Upper lobe of right lung (tissue), 1 donor: ENCODE measurements around the gene RAP1GAP2. TPM values are rescaled to one million over a fixed set of nuclear protein-coding genes. Genes with fewer than 3 reads are reported as not detected.

Experiments
- ATAC-seq: fragments of 200-7000 bp; cut with Tn5 transposase; one replicate; pipeline ENCODE4 v1.9.1; 2020; ENCODE audit warnings: mild to moderate bottlenecking, moderate library complexity
- DNase-seq: peaks from one replicate; pipeline ENCODE4 v3.0.0-alpha.2; 2020
- H3K27ac ChIP-seq: fragments of 200-600 bp; one replicate; pipeline ENCODE4 v1.8.0; 2022
- H3K27me3 ChIP-seq: fragments of 200-600 bp; one replicate; pipeline ENCODE4 v1.8.0; 2022; ENCODE audit warnings: mild to moderate bottlenecking
- H3K36me3 ChIP-seq: fragments of 200-600 bp; one replicate; pipeline ENCODE4 v1.8.0; 2022
- H3K4me1 ChIP-seq: fragments of 200-600 bp; one replicate; pipeline ENCODE4 v1.8.0; 2022
- H3K4me3 ChIP-seq: fragments of 200-600 bp; one replicate; pipeline ENCODE4 v1.8.0; 2022; ENCODE audit warnings: mild to moderate bottlenecking
- H3K9me3 ChIP-seq: fragments of 200-600 bp; one replicate; pipeline ENCODE4 v1.8.0; 2022
- intact Hi-C: fragments of 100-400 bp; cut with DNase I; formaldehyde crosslinking; loops from one replicate; pipeline ENCODE4 v1.11.0; 2022
- total RNA-seq: library from RNA; stranded (reverse); fragmentation: NEBNext Ultra II Directional; extraction: Animal tissue kit (Norgen Biotek cat#: 25700); gene quantifications from one replicate; pipeline ENCODE4 v1.2.1, GENCODE V29; 2021
- TF ChIP-seq, protein P1 (sequence below): fragments of 200-600 bp; IDR thresholded peaks from one replicate; pipeline ENCODE4 v1.8.0; 2022; ENCODE audit warnings: antibody characterized with exemption
- donor health status: DM: no; HTN: yes; CAD: no; lungs with severe emphysema.

The RAP1GAP2 gene
- total RNA-seq, 1 donor from 2014 or later = 16.1 TPM

DNA sequence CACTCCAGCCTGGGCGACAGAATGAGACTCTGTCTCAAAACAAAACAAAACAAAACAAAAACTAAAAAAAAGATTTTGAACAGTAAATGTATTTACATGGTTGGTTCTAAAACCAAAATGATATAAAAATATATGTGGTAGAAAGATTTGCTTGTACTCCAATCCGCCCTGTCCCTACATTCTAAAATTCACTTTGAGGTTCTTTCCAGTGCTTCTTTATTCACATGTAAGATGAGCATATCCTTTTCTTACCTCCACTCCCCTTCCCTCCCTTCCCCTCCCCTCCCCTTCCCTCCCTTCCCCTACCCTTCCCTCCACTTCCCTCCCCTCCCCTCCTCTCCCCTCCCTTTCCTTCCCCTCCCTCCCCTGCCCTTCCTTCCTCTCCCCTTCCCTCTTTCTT is 34.4 kb downstream of the RAP1GAP2 start:
- H3K4me1 ChIP-seq = no peaks in the 10 kb centered on the region
- intact Hi-C loops = no loop called here
- no peak overlapping the region for H3K27ac ChIP-seq
- H3K36me3 ChIP-seq = no peaks in the 10 kb centered on the region
- H3K4me3 ChIP-seq = no peak overlapping the region
- DNase-seq = no peak
- H3K27me3 ChIP-seq = peaks cover 9% of the 10 kb centered on the region
- no peaks in the 10 kb centered on the region for H3K9me3 ChIP-seq
- no peak for ATAC-seq
- TF ChIP-seq, protein P1, sequence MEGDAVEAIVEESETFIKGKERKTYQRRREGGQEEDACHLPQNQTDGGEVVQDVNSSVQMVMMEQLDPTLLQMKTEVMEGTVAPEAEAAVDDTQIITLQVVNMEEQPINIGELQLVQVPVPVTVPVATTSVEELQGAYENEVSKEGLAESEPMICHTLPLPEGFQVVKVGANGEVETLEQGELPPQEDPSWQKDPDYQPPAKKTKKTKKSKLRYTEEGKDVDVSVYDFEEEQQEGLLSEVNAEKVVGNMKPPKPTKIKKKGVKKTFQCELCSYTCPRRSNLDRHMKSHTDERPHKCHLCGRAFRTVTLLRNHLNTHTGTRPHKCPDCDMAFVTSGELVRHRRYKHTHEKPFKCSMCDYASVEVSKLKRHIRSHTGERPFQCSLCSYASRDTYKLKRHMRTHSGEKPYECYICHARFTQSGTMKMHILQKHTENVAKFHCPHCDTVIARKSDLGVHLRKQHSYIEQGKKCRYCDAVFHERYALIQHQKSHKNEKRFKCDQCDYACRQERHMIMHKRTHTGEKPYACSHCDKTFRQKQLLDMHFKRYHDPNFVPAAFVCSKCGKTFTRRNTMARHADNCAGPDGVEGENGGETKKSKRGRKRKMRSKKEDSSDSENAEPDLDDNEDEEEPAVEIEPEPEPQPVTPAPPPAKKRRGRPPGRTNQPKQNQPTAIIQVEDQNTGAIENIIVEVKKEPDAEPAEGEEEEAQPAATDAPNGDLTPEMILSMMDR = no peak

DNA sequence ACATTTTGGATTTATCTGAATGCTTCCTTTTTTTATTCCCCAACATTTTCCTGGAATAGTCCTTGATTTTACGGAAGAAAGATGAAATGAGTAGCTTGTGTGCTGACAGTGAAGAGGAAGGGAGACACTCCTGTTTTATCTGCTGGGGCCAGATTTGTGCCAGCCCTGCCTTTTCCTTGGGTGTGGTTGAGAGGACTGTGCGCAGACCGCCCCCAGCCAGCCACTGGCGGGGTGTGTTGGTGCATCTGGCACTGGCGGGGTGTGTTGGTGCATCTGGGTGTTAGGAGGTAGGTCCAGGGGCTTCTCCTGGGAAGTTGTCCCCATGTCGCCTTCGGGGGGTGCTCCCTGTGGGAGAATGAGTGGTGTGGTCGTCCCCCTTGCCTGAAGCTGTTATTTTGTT is 39.5 kb downstream of the RAP1GAP2 start:
- ATAC-seq = no peak
- intact Hi-C loops = no loop called here
- no peak overlapping the region for H3K27ac ChIP-seq
- H3K27me3 ChIP-seq = no peaks in the 10 kb centered on the region
- H3K9me3 ChIP-seq = no peaks in the 10 kb centered on the region
- no peaks in the 10 kb centered on the region for H3K4me1 ChIP-seq
- TF ChIP-seq, protein P1 = no peak
- no peaks in the 10 kb centered on the region for H3K36me3 ChIP-seq
- no peak for DNase-seq
- H3K4me3 ChIP-seq = no peak overlapping the region

DNA sequence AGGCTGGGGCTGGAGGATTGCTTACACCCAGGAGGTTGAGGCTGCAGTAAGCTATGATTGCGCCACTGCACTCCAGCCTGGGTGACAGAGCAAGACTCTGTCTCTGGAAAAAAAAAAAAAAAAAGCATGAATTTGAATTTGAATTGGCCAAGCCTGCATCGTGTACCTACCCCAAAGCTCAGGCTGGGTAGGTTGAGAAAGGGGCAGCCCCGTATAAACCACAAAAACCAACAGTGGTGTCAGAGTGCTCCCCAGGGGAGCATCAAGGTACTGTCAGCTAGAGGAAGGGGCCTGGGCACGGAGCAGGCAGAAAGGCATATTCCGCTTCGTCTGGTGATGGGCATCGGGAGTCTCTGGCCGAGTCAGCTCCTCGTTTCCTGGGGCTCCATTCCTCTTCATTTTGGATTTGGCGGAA is 40.9 kb downstream of the RAP1GAP2 start:
- Histone ChIP-seq H3K4me3 (no peak overlapping the region), H3K36me3 (no peaks in the 10 kb centered on the region), H3K9me3 (no peaks in the 10 kb centered on the region), H3K27ac (no peak overlapping the region), H3K4me1 (no peaks in the 10 kb centered on the region), H3K27me3 (no peaks in the 10 kb centered on the region)
- DNase-seq (no peak), ATAC-seq (no peak)
- TF ChIP-seq, protein P1 = no peak
- intact Hi-C loops = no loop called here

DNA sequence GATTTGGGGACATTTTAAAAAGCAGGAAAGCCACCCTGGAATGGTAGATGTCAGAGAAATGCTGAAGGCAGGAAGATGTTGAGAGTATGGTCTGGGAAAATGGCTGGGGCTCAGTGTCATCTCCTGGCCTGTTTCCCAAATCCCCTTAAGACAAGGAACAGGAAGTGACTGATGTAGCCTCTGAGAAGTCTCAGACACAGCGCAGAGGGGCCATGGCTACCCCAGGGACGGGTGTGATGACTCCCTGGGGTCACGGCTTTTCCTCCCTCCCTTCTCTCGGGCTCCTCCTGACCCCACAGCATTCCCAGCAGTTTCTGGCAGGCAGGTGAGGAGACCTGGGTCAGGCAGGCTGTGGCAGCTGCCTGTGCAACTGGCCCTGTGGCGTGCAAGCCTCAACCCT is 45.4 kb downstream of the RAP1GAP2 start:
- DNase-seq (no peak), ATAC-seq (no peak)
- TF ChIP-seq, protein P1 = no peak

DNA sequence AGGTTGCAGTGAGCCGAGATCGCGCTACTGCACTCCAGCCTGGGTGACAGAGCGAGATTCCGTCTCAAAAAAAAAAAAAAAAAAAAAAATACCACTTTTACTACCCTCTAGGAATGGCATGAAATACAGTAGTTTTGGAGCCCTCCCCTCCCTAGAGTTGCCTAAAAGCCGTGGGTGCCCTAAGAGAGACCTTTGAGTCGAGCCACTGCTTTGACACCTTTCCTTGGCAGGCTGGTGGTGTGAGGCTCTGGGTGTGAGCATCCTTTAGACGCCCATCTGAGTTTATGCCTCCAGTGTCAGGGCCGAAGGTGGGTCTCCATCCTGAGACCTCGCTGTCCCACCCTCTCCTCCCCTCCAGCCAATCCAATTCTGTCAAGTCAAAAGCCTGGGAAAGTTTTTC is 46.2 kb downstream of the RAP1GAP2 start:
- intact Hi-C loops = no loop called here
- TF ChIP-seq, protein P1 = no peak

More for the DNA sequence above, 45.4 kb downstream of the RAP1GAP2 start:
- no peaks in the 10 kb centered on the region for H3K4me1 ChIP-seq
- no peak overlapping the region for H3K27ac ChIP-seq
- intact Hi-C loops = no loop called here
- no peak overlapping the region for H3K4me3 ChIP-seq
- no peaks in the 10 kb centered on the region for H3K9me3 ChIP-seq
- no peaks in the 10 kb centered on the region for H3K27me3 ChIP-seq
- H3K36me3 ChIP-seq = no peaks in the 10 kb centered on the region

DNA sequence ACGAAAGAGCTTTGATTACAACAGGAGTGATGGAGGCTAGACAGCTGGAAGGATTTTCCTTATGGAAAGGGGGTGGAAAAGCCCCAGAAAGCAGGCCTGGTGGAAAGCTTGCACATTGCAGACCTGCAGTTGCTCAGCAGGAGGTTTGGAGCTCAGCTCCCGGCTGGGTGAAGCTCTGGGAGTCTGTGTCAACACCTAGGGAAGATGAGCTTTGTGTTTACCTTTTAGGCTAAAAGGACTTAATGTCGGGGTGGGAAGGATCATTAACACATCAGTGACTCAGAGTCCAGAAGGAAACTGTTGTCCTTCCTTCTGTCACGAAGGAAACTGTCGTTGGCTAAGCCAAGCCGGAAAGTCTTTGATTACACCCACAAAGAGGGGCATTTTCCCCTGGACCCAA is 48.2 kb downstream of the RAP1GAP2 start:
- no peak overlapping the region for H3K4me3 ChIP-seq
- no peak for ATAC-seq
- DNase-seq = no peak
- intact Hi-C loops = no loop called here
- TF ChIP-seq, protein P1 = no peak
- H3K36me3 ChIP-seq = no peaks in the 10 kb centered on the region
- H3K27ac ChIP-seq = no peak overlapping the region
- no peaks in the 10 kb centered on the region for H3K9me3 ChIP-seq
- no peaks in the 10 kb centered on the region for H3K4me1 ChIP-seq
- H3K27me3 ChIP-seq = no peaks in the 10 kb centered on the region

More for the DNA sequence above, 46.2 kb downstream of the RAP1GAP2 start:
- no peak overlapping the region for H3K4me3 ChIP-seq
- H3K27me3 ChIP-seq = no peaks in the 10 kb centered on the region
- DNase-seq (no peak), ATAC-seq (no peak)
- H3K27ac ChIP-seq = no peak overlapping the region
- H3K4me1 ChIP-seq = no peaks in the 10 kb centered on the region
- no peaks in the 10 kb centered on the region for H3K36me3 ChIP-seq
- no peaks in the 10 kb centered on the region for H3K9me3 ChIP-seq
